Caco-2 (cell line): Measurements from ENCODE around the gene COMMD1. TPM values are rescaled to one million over a fixed set of nuclear protein-coding genes. Genes with fewer than 3 reads are reported as not detected.
"Not testable (repeated sequence)": the region's sequence is repeated elsewhere in the genome, so short reads cannot be mapped to it uniquely, and the experiment has no call there.

Experiments
- BruUV-seq: library from RNA; stranded (reverse); fragments of 400-500 nt; replicated peaks from 2 replicates; lab custom pipeline; 2021; lab: Mats Ljungman, UMichigan
- CTCF ChIA-PET: fragments of 300-600 bp; sonication (Branson Sonifier 250); formaldehyde crosslinking; loops from one replicate; lab custom pipeline; 2022; ENCODE audit warnings: antibody characterized with exemption; lab: Charles Lee
- POLR2A ChIA-PET: fragments of 300-600 bp; sonication (Branson Sonifier 250); formaldehyde crosslinking; loops from one replicate; lab custom pipeline; 2022; ENCODE audit warnings: antibody characterized with exemption; lab: Charles Lee
- DNase-seq, 2 experiments: peaks; one replicate each; pipeline versions ENCODE4 v3.0.0 to v3.0.0-alpha.2; 2020 to 2022
- H3K27me3 ChIP-seq: replicated peaks from 2 replicates; pipeline ENCODE4 v1.6.0; 2011; ENCODE audit warnings: low read length; ENCODE audit not compliant: control insufficient read depth, insufficient read depth
- H3K36me3 ChIP-seq: 2 replicates; pipeline ENCODE4 v1.5.1; 2011; ENCODE audit warnings: low read length; ENCODE audit not compliant: control insufficient read depth, insufficient read depth
- H3K4me1 ChIP-seq: fragments of 250-450 bp; sonication (Bioruptor Pico); 2 replicates; pipeline ENCODE4 v1.5.1; 2020; ENCODE audit warnings: mild to moderate bottlenecking
- H3K4me3 ChIP-seq: 2 replicates; pipeline ENCODE4 v1.5.1; 2011; ENCODE audit warnings: low read depth, mild to moderate bottlenecking, control low read depth, low read length
- H3K9me3 ChIP-seq: fragments of 250-450 bp; sonication (Bioruptor Pico); 2 replicates; pipeline ENCODE4 v1.5.1; 2020; ENCODE audit warnings: mild to moderate bottlenecking, moderate library complexity
- H3K27ac Mint-ChIP-seq: one replicate; pipeline ENCODE4 v1.8.0; 2022; ENCODE audit warnings: mixed read lengths; ENCODE audit not compliant: unreplicated experiment
- H3K27me3 Mint-ChIP-seq: one replicate; pipeline ENCODE4 v1.8.0; 2022; ENCODE audit warnings: mixed read lengths; ENCODE audit not compliant: insufficient read depth, unreplicated experiment
- H3K36me3 Mint-ChIP-seq: one replicate; pipeline ENCODE4 v1.8.0; 2022; ENCODE audit warnings: mild to moderate bottlenecking, mixed read lengths; ENCODE audit not compliant: insufficient read depth, unreplicated experiment
- H3K4me1 Mint-ChIP-seq: one replicate; pipeline ENCODE4 v1.8.0; 2022; ENCODE audit warnings: low read depth, mixed read lengths; ENCODE audit not compliant: unreplicated experiment
- H3K4me3 Mint-ChIP-seq: one replicate; pipeline ENCODE4 v1.8.0; 2022; ENCODE audit warnings: mild to moderate bottlenecking, moderate library complexity, mixed read lengths; ENCODE audit not compliant: unreplicated experiment
- H3K9me3 Mint-ChIP-seq: one replicate; pipeline ENCODE4 v1.8.0; 2022; ENCODE audit warnings: mixed read lengths; ENCODE audit not compliant: unreplicated experiment
- CTCF ChIP-seq, 2 experiments: fragments of 200-600 bp in 1 of 2; IDR thresholded peaks; 1 replicate in 1 of 2; 2 replicates in 1 of 2; pipeline versions ENCODE4 v1.5.1 to v1.8.0; 2011 to 2022; ENCODE audit warnings: antibody characterized with exemption in 1 of 2, control low read depth in 1 of 2, inconsistent platforms in 1 of 2, low read depth in 1 of 2, low read length in 1 of 2, mild to moderate bottlenecking in 1 of 2, moderate library complexity in 1 of 2; ENCODE audit not compliant: insufficient read depth in 1 of 2, severe bottlenecking in 1 of 2, unreplicated experiment in 1 of 2
- intact Hi-C: fragments of 100-400 bp; cut with micrococcal nuclease; formaldehyde crosslinking; loops from one replicate; pipeline ENCODE4 v1.10.0; 2022; ENCODE audit not compliant: unreplicated experiment
- total RNA-seq: library from RNA; stranded (reverse); gene quantifications from 2 replicates; pipeline ENCODE4 v1.2.3, GENCODE V29; 2022

The COMMD1 gene
- total RNA-seq, 1 experiment from 2014 or later = 56.7 TPM

DNA sequence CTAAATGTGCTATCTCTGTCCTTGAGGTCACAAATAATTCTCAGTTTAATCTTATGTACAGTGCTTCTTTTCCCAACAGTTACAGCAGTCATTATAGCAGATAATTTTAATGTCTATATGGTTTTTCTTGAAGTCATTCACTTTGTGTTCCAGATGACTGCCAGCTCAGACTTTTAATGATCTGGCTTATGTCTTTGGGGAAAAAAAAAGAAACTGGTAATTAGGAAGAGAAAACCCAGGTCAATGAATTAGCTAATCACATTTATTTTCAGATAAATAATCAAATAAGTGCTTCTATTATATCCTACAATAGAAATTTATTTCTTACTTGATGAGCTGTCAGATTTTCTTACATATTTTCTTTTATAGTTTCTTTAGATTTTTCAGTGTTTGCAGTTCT, 96.0 kb downstream of the COMMD1 start:
- DNase-seq = no peak
- intact Hi-C loops = no loop called here
- Mint-ChIP-seq H3K4me3 (no peak overlapping the region), H3K27me3 (no peaks in the 10 kb centered on the region), H3K9me3 (no peaks in the 10 kb centered on the region), H3K27ac (no peak overlapping the region), H3K36me3 (no peaks in the 10 kb centered on the region), H3K4me1 (peaks cover 7% of the 10 kb centered on the region)
- ChIA-PET POLR2A (no interaction called here), CTCF (no interaction called here)
- Histone ChIP-seq H3K9me3 (0 out of 2 replicates have a peak, but pooled peaks cover 4% of the 10 kb centered on the region), H3K4me3 (no peak overlapping the region), H3K36me3 (no peaks in the 10 kb centered on the region), H3K4me1 (no peaks in the 10 kb centered on the region), H3K27me3 (no peaks in the 10 kb centered on the region)
- no peak for TF ChIP-seq CTCF (IDR thresholded peaks at IDR 0.05; ENCODE audit: insufficient read depth in 1 of 2, low read depth in 1 of 2, low read length in 1 of 2, severe bottlenecking in 1 of 2, unreplicated experiment in 1 of 2)
- no TSS peak for BruUV-seq

GRCh38 chr2:62004428-62004827, 99.0 kb downstream of the COMMD1 start:
- H3K36me3 Mint-ChIP-seq, H3K4me3 Mint-ChIP-seq, POLR2A ChIA-PET, H3K9me3 Mint-ChIP-seq, H3K9me3 ChIP-seq, H3K4me1 ChIP-seq, H3K4me1 Mint-ChIP-seq, H3K27me3 Mint-ChIP-seq, DNase-seq, intact Hi-C loops, CTCF ChIA-PET, H3K4me3 ChIP-seq, H3K27me3 ChIP-seq, H3K36me3 ChIP-seq, BruUV-seq, H3K27ac Mint-ChIP-seq: not testable (repeated sequence)

DNA sequence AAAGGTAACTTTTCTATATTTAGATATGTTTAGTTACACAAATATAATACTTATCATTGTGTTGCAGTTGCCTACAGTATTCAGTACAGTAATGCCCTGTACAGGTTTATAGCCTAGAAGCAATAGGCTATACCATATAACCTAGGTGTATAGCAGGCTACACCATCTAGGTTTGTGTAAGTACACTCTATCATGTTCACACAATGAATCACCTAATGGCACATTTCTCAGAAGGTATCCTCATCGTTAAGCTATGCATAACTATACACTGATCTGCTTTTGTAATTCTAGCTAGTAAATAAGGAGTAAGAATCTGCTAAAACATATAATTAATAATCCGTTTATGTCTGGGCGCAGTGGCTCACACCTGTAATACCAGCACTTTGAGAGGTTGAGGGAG, 102.1 kb downstream of the COMMD1 start:
- no peak overlapping the region for H3K4me3 ChIP-seq
- no peak overlapping the region for H3K4me3 Mint-ChIP-seq
- no peaks in the 10 kb centered on the region for H3K36me3 Mint-ChIP-seq
- no peaks in the 10 kb centered on the region for H3K4me1 ChIP-seq
- CTCF ChIA-PET = no interaction called here
- H3K36me3 ChIP-seq = no peaks in the 10 kb centered on the region
- H3K27me3 Mint-ChIP-seq = no peaks in the 10 kb centered on the region
- no peak overlapping the region for H3K27ac Mint-ChIP-seq
- TF ChIP-seq CTCF (IDR thresholded peaks at IDR 0.05; ENCODE audit: insufficient read depth in 1 of 2, low read depth in 1 of 2, low read length in 1 of 2, severe bottlenecking in 1 of 2, unreplicated experiment in 1 of 2) = no peak
- intact Hi-C loops = no loop called here
- no peak for DNase-seq
- H3K27me3 ChIP-seq = no peaks in the 10 kb centered on the region
- POLR2A ChIA-PET = no interaction called here
- H3K9me3 Mint-ChIP-seq = no peaks in the 10 kb centered on the region
- H3K4me1 Mint-ChIP-seq = peaks cover 8% of the 10 kb centered on the region
- no TSS peak for BruUV-seq
- 0 out of 2 replicates have a peak, but pooled peaks cover 4% of the 10 kb centered on the region for H3K9me3 ChIP-seq
